NCI-H2107 (cell line): Measurements from ENCODE around the gene NUDT13.

Experiments used
- DNase-seq: peaks from one replicate; lab custom pipeline; 2025; lab: John Stamatoyannopoulos, UW

The NUDT13 gene

GRCh38 chr10:73110345-73110849 is at the start of gene NUDT13:
TSS of gene NUDT13 (plus strand) at chr10:73110455. CDS start at chr10:73114366, 3,911 bp downstream.
- no peak for DNase-seq

- no peak for DNase-seq
Measured at GRCh38 chr10:73060738-73061635, 49.3 kb upstream of the NUDT13 start.

- DNase-seq: no peak
Measured at GRCh38 chr10:73061743-73062142, 48.5 kb upstream of the NUDT13 start.

GRCh38 chr10:73065441-73065840 is 44.8 kb upstream of the NUDT13 start:
- no peak for DNase-seq

- no peak for DNase-seq
Measured at GRCh38 chr10:73073627-73074026, 36.6 kb upstream of the NUDT13 start.

GRCh38 chr10:73075829-73076228 is 34.4 kb upstream of the NUDT13 start:
- DNase-seq: no peak

- no peak for DNase-seq
Measured at GRCh38 chr10:73076360-73077183, 33.7 kb upstream of the NUDT13 start.

GRCh38 chr10:73079779-73080541 is 30.3 kb upstream of the NUDT13 start:
- DNase-seq: no peak

GRCh38 chr10:73083221-73083620 is 27.0 kb upstream of the NUDT13 start:
- DNase-seq: no peak

GRCh38 chr10:73084209-73084608 is 26.0 kb upstream of the NUDT13 start:
- DNase-seq: no peak

- no peak for DNase-seq
Measured at GRCh38 chr10:73086816-73087215, 23.4 kb upstream of the NUDT13 start.

- DNase-seq: no peak
Measured at GRCh38 chr10:73088304-73088703, 22.0 kb upstream of the NUDT13 start.

- DNase-seq: no peak
Measured at GRCh38 chr10:73092830-73093229, 17.4 kb upstream of the NUDT13 start.

GRCh38 chr10:73093922-73094850 is 16.1 kb upstream of the NUDT13 start:
- DNase-seq: no peak

- DNase-seq: no peak
Measured at GRCh38 chr10:73094986-73095480, 15.2 kb upstream of the NUDT13 start.

GRCh38 chr10:73095481-73096021 is 14.7 kb upstream of the NUDT13 start:
- DNase-seq: no peak

GRCh38 chr10:73096041-73096448 is 14.2 kb upstream of the NUDT13 start:
- DNase-seq: no peak

GRCh38 chr10:73096449-73097304 is 13.6 kb upstream of the NUDT13 start, which contains the start of gene P4HA1:
TSS of gene P4HA1 (minus strand) at chr10:73096866. CDS start at chr10:73074883, 21,983 bp downstream.
- DNase-seq: peak; percentile 83

- no peak for DNase-seq
Measured at GRCh38 chr10:73097305-73097670, 13.0 kb upstream of the NUDT13 start.
